Esophagus muscularis mucosa (tissue), 3 donors: ENCODE measurements around the gene PPP4C.

Experiments
- EP300 ChIP-seq: sonication (generic); formaldehyde crosslinking; IDR thresholded peaks from one replicate; pipeline ENCODE4 v1.6.1; 2017; ENCODE audit warnings: antibody characterized with exemption
- TF ChIP-seq, protein P1 (sequence below), 3 experiments: fragments of 200-600 bp in 2 of 3; fragments of 450-650 bp in 1 of 3; sonication (generic) in 2 of 3; IDR thresholded peaks; one replicate each; pipeline ENCODE4 v1.5.1; 2017 to 2019; ENCODE audit warnings: antibody characterized with exemption in 3 of 3, mild to moderate bottlenecking in 2 of 3, moderate library complexity in 1 of 3

DNA sequence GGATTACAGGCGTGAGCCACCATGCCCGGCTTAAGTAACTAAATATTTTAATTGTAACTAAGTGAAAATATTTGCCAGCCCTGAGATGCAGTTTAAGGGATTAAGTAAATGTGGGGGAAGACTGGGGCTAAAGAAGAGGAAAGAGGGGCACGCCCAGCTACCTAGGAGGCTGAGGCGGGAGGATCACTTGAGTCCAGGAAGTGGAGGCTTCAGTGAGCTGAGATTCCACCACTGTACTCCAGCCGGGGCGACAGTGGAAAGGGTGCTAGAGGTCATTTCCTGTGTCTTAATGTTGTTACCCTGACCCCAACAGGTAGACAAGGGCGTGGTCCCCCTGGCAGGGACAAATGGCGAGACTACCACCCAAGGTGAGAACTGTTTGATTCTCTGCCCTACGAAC, 7.5 kb upstream of the PPP4C start:
- TF ChIP-seq, protein P1, sequence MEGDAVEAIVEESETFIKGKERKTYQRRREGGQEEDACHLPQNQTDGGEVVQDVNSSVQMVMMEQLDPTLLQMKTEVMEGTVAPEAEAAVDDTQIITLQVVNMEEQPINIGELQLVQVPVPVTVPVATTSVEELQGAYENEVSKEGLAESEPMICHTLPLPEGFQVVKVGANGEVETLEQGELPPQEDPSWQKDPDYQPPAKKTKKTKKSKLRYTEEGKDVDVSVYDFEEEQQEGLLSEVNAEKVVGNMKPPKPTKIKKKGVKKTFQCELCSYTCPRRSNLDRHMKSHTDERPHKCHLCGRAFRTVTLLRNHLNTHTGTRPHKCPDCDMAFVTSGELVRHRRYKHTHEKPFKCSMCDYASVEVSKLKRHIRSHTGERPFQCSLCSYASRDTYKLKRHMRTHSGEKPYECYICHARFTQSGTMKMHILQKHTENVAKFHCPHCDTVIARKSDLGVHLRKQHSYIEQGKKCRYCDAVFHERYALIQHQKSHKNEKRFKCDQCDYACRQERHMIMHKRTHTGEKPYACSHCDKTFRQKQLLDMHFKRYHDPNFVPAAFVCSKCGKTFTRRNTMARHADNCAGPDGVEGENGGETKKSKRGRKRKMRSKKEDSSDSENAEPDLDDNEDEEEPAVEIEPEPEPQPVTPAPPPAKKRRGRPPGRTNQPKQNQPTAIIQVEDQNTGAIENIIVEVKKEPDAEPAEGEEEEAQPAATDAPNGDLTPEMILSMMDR (IDR thresholded peaks at IDR 0.05) = no peak
- TF ChIP-seq EP300 = no peak
